CD4-positive, alpha-beta T cell (primary cell): Measurements from ENCODE around the gene CCNJL. TPM values are rescaled to one million over a fixed set of nuclear protein-coding genes. Genes with fewer than 3 reads are reported as not detected.

Experiments
- ATAC-seq: fragments of 200-7000 bp; cut with Tn5 transposase; one replicate; pipeline ENCODE4 v1.10.0; 2022; ENCODE audit warnings: mild to moderate bottlenecking; ENCODE audit not compliant: poor library complexity
- CTCF ChIA-PET: fragments of 350-600 bp; sonication (Branson Sonifier 250); formaldehyde crosslinking; loops from one replicate; lab custom pipeline; 2021; ENCODE audit warnings: antibody characterized with exemption, inconsistent platforms; lab: Charles Lee
- POLR2A ChIA-PET: fragments of 350-600 bp; sonication (Branson Sonifier 250); formaldehyde crosslinking; loops from one replicate; lab custom pipeline; 2021; ENCODE audit warnings: antibody characterized with exemption, inconsistent platforms; lab: Charles Lee
- DNase-seq, 14 experiments: peaks; one replicate each; pipeline ENCODE4 v3.0.0-alpha.2; 2013 to 2020; ENCODE audit warnings: mixed read lengths in 2 of 14
- H3K27ac ChIP-seq, 2 donors: one replicate each; pipeline versions ENCODE4 v1.5.1 to v1.7.0; 2013; ENCODE audit warnings: low read length in 2 of 2, low read depth in 1 of 2, mild to moderate bottlenecking in 1 of 2
- H3K27me3 ChIP-seq, 2 experiments: 1 replicate in 1 of 2; 2 replicates in 1 of 2; pipeline versions ENCODE4 v1.6.1 to v1.7.0; 2013; ENCODE audit warnings: low read length in 2 of 2, control low read depth in 1 of 2, mild to moderate bottlenecking in 1 of 2, moderate library complexity in 1 of 2; ENCODE audit not compliant: insufficient read depth in 2 of 2, control insufficient read depth in 1 of 2
- H3K36me3 ChIP-seq: one replicate; pipeline ENCODE4 v1.6.1; 2013; ENCODE audit warnings: low read length, control low read depth; ENCODE audit not compliant: insufficient read depth
- H3K4me1 ChIP-seq: one replicate; pipeline ENCODE4 v1.6.1; 2013; ENCODE audit warnings: low read length, control low read depth; ENCODE audit not compliant: insufficient read depth
- H3K4me3 ChIP-seq: one replicate; pipeline ENCODE4 v1.5.1; 2013; ENCODE audit warnings: mild to moderate bottlenecking, low read length, moderate library complexity
- H3K9me3 ChIP-seq, 2 experiments: 1 replicate in 1 of 2; 2 replicates in 1 of 2; pipeline versions ENCODE4 v1.6.1 to v1.7.0; 2013; ENCODE audit warnings: low read length in 2 of 2, mild to moderate bottlenecking in 2 of 2, control low read depth in 1 of 2, moderate library complexity in 1 of 2; ENCODE audit not compliant: control insufficient read depth in 1 of 2, insufficient read depth in 1 of 2
- H3K27ac Mint-ChIP-seq: one replicate; pipeline ENCODE4 v1.8.0; 2020; ENCODE audit warnings: mixed read lengths
- H3K27me3 Mint-ChIP-seq: one replicate; pipeline ENCODE4 v1.8.0; 2021; ENCODE audit warnings: mixed read lengths
- H3K36me3 Mint-ChIP-seq: one replicate; pipeline ENCODE4 v1.8.0; 2021; ENCODE audit warnings: low read depth, mixed read lengths
- H3K4me1 Mint-ChIP-seq: one replicate; pipeline ENCODE4 v1.8.0; 2021; ENCODE audit warnings: low read depth, mixed read lengths
- H3K4me3 Mint-ChIP-seq: one replicate; pipeline ENCODE4 v1.8.0; 2020; ENCODE audit warnings: mild to moderate bottlenecking, mixed read lengths
- H3K9me3 Mint-ChIP-seq: one replicate; pipeline ENCODE4 v1.8.0; 2020; ENCODE audit warnings: mixed read lengths
- intact Hi-C, 2 experiments: fragments of 100-400 bp; cut with DNase I in 1 of 2; cut with micrococcal nuclease in 1 of 2; formaldehyde crosslinking; loops; one replicate each; pipeline versions ENCODE4 v1.15.1 to v1.9.0; 2023 to 2025; cut with DNase I, micrococcal nuclease
- total RNA-seq, 174 experiments: library from RNA in 2 of 174; stranded (reverse) in 2 of 174; gene quantifications; one replicate each; pipeline ENCODE4 v1.2.3 and lab custom pipeline; 2021 to 2026
- TF ChIP-seq, protein P1 (sequence below): fragments of 200-600 bp; IDR thresholded peaks from one replicate; pipeline ENCODE4 v1.8.0; 2022; ENCODE audit warnings: antibody characterized with exemption, mild to moderate bottlenecking

The CCNJL gene
- total RNA-seq, 2 experiments from 2014 or later = not detected

DNA sequence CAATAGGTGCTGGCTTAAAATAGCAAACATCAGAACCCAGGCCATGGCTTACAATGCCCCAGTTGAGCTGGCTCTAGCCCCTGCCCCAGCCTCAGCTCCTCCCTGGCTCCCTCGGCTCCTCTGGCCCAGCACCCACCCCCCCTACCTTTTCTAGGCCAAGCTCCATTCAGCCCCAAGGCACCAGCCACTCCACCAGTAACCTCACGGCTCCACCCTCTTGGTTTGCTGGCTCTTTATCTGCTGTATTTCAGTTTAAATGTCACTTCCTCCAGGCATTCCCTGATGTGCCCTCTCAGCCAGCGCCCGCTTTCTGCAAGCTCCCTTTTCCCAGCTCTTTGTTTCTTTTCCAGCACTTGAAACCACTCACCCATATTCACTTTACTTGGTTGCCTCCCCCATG lies 47.5 kb upstream of the CCNJL start:
- H3K9me3 Mint-ChIP-seq = no peaks in the 10 kb centered on the region
- ChIA-PET CTCF (no interaction called here), POLR2A (no interaction called here)
- Histone ChIP-seq H3K4me1 (no peaks in the 10 kb centered on the region), H3K27ac (no peak overlapping the region), H3K9me3 (no peaks in the 10 kb centered on the region), H3K27me3 (peaks cover 0 to 2% of the 10 kb centered on the region in 2 experiments), H3K36me3 (no peaks in the 10 kb centered on the region), H3K4me3 (no peak overlapping the region)
- H3K4me1 Mint-ChIP-seq = no peaks in the 10 kb centered on the region
- H3K27ac Mint-ChIP-seq = no peak overlapping the region
- no peaks in the 10 kb centered on the region for H3K36me3 Mint-ChIP-seq
- TF ChIP-seq, protein P1, sequence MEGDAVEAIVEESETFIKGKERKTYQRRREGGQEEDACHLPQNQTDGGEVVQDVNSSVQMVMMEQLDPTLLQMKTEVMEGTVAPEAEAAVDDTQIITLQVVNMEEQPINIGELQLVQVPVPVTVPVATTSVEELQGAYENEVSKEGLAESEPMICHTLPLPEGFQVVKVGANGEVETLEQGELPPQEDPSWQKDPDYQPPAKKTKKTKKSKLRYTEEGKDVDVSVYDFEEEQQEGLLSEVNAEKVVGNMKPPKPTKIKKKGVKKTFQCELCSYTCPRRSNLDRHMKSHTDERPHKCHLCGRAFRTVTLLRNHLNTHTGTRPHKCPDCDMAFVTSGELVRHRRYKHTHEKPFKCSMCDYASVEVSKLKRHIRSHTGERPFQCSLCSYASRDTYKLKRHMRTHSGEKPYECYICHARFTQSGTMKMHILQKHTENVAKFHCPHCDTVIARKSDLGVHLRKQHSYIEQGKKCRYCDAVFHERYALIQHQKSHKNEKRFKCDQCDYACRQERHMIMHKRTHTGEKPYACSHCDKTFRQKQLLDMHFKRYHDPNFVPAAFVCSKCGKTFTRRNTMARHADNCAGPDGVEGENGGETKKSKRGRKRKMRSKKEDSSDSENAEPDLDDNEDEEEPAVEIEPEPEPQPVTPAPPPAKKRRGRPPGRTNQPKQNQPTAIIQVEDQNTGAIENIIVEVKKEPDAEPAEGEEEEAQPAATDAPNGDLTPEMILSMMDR = no peak
- ATAC-seq = no peak
- H3K4me3 Mint-ChIP-seq = no peak overlapping the region
- intact Hi-C loops = no loop called here
- peaks cover 23% of the 10 kb centered on the region for H3K27me3 Mint-ChIP-seq
- DNase-seq = no peak

DNA sequence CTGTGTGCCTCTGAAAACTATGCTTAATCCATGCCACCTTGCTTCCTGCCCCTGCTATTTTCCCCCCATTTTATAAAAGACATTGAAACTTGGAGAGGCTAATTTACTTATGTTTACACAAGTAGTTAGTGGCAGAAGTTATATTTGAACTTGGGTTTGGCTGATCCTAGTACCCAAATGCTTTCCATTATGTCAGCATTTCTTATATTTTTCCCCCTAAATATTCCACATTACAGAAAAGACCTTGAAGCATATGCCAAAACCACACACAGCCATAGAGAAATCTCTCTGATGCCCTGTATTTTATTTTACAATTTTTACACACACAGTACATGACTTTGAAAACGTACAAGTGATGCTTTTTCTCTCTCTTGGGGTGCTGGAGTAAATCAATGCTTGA lies 46.9 kb upstream of the CCNJL start:
- no peak overlapping the region for H3K4me3 ChIP-seq
- no peaks in the 10 kb centered on the region for H3K9me3 ChIP-seq
- no peaks in the 10 kb centered on the region for H3K4me1 ChIP-seq
- no peak overlapping the region for H3K27ac ChIP-seq
- Mint-ChIP-seq H3K9me3 (no peaks in the 10 kb centered on the region), H3K4me3 (no peak overlapping the region), H3K36me3 (no peaks in the 10 kb centered on the region), H3K27me3 (peaks cover 17% of the 10 kb centered on the region), H3K27ac (no peak overlapping the region), H3K4me1 (no peaks in the 10 kb centered on the region)
- no peak for DNase-seq
- intact Hi-C loops = no loop called here
- no peak for ATAC-seq
- peaks cover 0 to 2% of the 10 kb centered on the region in 2 experiments for H3K27me3 ChIP-seq
- CTCF ChIA-PET = no interaction called here
- H3K36me3 ChIP-seq = no peaks in the 10 kb centered on the region
- POLR2A ChIA-PET = no interaction called here
- TF ChIP-seq, protein P1 = no peak

DNA sequence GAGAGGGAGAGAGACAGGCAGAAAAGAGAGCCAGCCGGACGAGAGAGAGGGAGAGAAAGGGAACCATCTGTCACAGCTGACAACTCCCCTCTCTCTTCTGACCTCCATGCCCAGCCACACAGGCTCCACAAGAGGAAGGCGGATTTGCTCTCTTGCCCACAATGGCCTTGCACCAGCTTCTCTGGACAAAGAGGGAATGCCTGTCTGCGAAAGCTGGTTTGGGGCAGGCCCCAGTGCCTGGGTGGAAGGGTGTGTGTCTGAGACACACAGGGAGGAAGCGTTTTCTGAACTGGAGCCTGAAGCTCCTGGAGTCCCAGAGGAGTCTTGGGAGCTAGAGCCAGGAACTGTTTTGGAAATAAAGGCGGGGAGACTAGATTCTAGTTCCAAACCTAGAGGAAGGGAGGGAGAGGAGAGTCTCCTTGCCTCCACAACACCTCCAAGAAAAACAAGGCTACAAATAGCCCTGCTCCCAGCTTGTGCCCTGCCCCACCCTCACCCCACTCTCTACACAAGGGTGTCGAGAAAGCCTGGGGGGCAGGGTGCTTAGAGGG lies 45.6 kb upstream of the CCNJL start:
- H3K4me3 ChIP-seq = no peak overlapping the region
- ChIA-PET CTCF (interaction anchor here (1.3 kb wide), 1 partner anchor 12 kb away, joined by 3 read pairs; no protein-coding TSS in a partner anchor), POLR2A (no interaction called here)
- intact Hi-C loops = no loop called here
- DNase-seq = no peak
- Mint-ChIP-seq H3K27me3 (peaks cover 11% of the 10 kb centered on the region), H3K36me3 (no peaks in the 10 kb centered on the region), H3K4me1 (no peaks in the 10 kb centered on the region), H3K4me3 (no peak overlapping the region), H3K27ac (no peak overlapping the region), H3K9me3 (no peaks in the 10 kb centered on the region)
- H3K36me3 ChIP-seq = no peaks in the 10 kb centered on the region
- no peak overlapping the region for H3K27ac ChIP-seq
- ATAC-seq = no peak
- peaks cover 0 to 2% of the 10 kb centered on the region in 2 experiments for H3K27me3 ChIP-seq
- H3K9me3 ChIP-seq = no peaks in the 10 kb centered on the region
- no peaks in the 10 kb centered on the region for H3K4me1 ChIP-seq
- TF ChIP-seq, protein P1 = no peak
